ENCODE data around the gene AOAH. TPM values are rescaled to one million over a fixed set of nuclear protein-coding genes. Genes with fewer than 3 reads are reported as not detected.

AOAH gene
- total RNA-seq, 2 experiments from 2014 or later: 19.4 to 26.8 TPM

DNA sequence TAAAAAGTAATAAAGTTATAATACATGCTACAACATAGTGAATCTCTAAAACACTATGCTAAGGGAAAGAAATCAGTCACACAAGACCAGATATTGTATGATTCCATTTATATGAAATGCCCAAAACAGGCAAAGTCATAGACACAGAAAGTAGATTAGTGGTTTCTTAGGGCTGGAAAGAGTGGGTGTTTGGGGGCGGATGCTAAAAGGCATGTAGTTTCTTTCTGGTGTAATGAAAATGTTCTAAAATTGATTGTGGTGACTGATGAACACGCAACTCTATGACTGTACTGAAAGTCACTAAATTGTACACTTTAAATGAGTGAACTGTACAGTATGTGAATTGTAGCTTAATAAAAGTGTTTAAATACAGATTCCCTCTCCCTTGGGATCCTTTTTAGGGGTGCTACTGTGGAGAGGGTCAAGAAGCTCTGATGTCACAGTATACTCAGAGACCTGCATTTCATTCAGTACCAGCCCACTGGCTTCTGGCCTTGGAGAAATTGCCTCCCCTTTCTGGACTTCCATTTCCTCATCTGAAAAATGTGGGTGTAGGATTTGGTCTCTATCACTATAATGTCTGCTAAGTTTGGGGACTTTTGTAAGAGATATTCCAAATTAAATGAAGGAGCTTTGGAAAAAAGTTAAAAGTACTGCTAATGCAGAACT lies 46.4 kb downstream of the AOAH start:
- Mint-ChIP-seq H3K27me3 (no peaks in the 10 kb centered on the region), H3K4me1 (peaks cover 39% of the 10 kb centered on the region), H3K27ac (peak overlapping the region; percentile 89), H3K9me3 (no peaks in the 10 kb centered on the region), H3K36me3 (peaks cover 15% of the 10 kb centered on the region), H3K4me3 (peak overlapping the region; percentile 67)
- POLR2A ChIA-PET: interaction anchor here (1.2 to 2.2 kb wide), 3 partner anchors 39 to 112 kb away, joined by 7 to 12 read pairs (median 7); partner anchors contain the start of gene AOAH
- ATAC-seq (ENCODE audit: low read depth): peak; percentile 46
- no peak for DNase-seq

DNA sequence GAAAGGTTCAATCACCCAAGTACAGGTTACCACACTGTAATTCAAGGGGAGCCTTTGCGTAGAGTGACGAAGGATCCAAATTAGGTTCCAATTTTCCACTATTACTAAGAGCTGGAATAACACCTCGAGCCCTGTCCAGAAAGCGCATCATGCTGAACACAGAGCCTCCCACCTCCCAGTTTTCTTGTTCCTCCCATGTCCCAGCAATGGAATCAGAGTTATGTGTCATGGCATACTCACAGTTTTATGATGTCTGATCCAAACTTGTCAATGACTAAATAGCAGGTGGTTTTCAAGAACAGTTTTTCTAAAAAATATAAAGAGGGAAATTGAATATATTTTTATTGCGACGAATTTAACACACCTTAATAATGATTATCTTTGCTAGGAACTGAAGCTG lies 50.6 kb downstream of the AOAH start:
- POLR2A ChIA-PET: no interaction called here

DNA sequence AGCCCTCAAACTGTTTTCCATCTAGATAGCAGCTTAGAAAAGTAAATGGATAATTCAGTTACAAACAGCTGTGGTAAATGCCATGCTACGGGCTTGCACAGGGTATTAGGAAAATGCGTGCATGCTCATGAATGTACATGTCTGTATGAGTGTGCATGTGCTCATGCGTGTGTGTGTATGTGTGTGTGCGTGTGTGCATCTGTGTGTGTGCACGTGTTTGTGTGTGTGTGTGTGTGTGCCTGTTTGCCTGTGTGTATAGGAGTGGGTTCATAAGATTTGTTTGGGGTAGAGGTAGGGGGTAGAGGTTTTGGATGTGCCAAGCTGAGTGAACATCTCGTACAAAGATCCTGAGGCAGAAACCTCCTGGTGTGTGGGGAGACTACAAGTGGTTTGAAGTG lies 52.9 kb downstream of the AOAH start:
- H3K9me3 Mint-ChIP-seq: no peaks in the 10 kb centered on the region
- H3K4me3 Mint-ChIP-seq: no peak overlapping the region
- POLR2A ChIA-PET: no interaction called here
- H3K4me1 Mint-ChIP-seq: peaks cover 19% of the 10 kb centered on the region
- DNase-seq: no peak
- peak overlapping the region; percentile 18 for H3K27ac Mint-ChIP-seq
- H3K27me3 Mint-ChIP-seq: no peaks in the 10 kb centered on the region
- peaks cover 12% of the 10 kb centered on the region for H3K36me3 Mint-ChIP-seq
- ATAC-seq (ENCODE audit: low read depth): no peak

More for the DNA sequence above, 50.6 kb downstream of the AOAH start:
- H3K27ac Mint-ChIP-seq: no peak overlapping the region
- H3K9me3 Mint-ChIP-seq: no peaks in the 10 kb centered on the region
- peaks cover 11% of the 10 kb centered on the region for H3K36me3 Mint-ChIP-seq
- H3K4me1 Mint-ChIP-seq: peaks cover 38% of the 10 kb centered on the region
- DNase-seq: no peak
- no peaks in the 10 kb centered on the region for H3K27me3 Mint-ChIP-seq
- no peak overlapping the region for H3K4me3 Mint-ChIP-seq
- ATAC-seq (ENCODE audit: low read depth): no peak

DNA sequence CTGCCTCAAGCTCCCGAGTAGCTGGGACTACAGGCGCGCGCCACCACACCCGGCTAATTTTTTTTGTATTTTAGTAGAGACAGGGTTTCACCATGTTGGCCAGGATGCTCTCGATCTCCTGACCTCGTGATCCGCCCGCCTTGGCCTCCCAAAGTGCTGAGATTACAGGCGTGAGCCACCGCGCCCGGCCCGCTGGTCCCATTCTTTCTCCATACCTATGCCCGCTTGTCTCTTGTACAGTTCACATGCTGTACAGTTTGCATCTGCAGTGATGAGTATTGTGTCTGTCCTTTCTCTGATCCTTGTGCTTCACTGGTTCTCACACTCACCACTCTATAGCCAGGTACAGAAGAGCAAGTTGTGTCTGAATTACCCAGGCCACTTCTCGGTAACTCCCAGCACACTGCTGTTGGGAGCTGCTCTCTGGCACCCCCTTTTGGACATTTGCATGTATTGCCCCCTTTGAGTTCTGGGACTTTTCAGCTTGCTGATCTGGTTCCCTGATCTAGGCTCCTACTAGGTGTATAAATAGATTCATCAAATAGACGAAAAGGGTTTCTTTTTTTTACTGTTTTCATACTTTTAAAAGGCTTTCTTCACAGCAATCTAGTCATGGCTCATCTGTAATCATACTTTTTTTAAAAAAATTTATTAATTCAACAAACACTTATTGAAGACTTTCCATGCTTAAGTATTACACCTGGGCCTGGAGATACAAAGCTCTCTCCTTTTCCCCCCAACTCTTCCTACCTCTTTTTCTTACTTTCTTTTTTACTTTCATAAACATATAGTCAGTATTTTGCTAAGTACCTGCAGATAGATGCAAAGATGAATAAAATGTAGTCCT lies 53.5 kb downstream of the AOAH start:
- Mint-ChIP-seq H3K36me3 (peaks cover 12% of the 10 kb centered on the region), H3K4me1 (peaks cover 17% of the 10 kb centered on the region), H3K27ac (peak overlapping the region; percentile 47), H3K27me3 (no peaks in the 10 kb centered on the region), H3K4me3 (no peak overlapping the region), H3K9me3 (no peaks in the 10 kb centered on the region)
- ATAC-seq (ENCODE audit: low read depth) (peak; percentile 88), DNase-seq (peak; percentile 55)
- POLR2A ChIA-PET: no interaction called here

DNA sequence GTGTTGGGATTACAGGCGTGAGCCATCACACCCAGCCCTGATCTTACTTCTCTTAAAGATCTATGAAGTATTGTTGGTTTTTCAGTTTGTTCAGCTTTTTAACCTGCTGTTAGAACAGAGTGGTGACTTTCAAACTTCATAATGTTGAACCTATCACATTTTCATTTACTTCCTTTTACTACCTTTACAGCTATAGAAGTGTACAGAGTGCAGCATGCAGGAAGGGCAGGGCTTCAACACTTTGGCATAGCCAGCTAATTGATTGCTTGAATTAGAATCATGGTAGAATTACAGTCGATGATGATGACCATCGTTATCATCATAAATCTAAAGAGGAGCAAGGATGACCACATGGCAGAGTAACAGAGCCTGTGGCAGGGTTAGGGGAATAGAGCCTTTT lies 55.5 kb downstream of the AOAH start:
- no peak for ATAC-seq (ENCODE audit: low read depth)
- Mint-ChIP-seq H3K4me1 (peaks cover 17% of the 10 kb centered on the region), H3K27ac (no peak overlapping the region), H3K4me3 (no peak overlapping the region), H3K27me3 (no peaks in the 10 kb centered on the region), H3K9me3 (peaks cover 1% of the 10 kb centered on the region), H3K36me3 (peaks cover 19% of the 10 kb centered on the region)
- no peak for DNase-seq
- POLR2A ChIA-PET: interaction anchor here (0.6 to 1.3 kb wide), 3 partner anchors 10 to 226 kb away, joined by 3 to 4 read pairs (median 4); no protein-coding TSS in a partner anchor

DNA sequence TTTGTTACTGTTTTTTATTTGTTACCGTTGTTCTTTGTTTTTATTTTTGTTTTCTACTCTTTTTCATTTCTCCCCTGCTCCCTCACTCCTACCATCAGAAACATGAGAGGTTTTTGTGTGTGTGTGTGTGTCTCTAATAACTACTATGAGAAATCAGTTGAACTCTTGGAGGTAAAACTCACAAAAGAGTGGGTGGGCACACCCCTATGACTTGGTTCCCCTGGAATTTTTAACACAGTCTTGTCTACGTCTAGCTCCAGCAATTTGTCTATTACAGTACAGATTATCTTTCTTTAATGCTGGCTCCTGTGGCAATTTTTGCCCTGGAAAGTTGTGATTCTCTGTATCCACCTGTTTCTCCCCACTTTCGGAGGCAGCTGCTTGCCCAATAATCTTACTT lies 56.2 kb downstream of the AOAH start:
- no peak for DNase-seq

DNA sequence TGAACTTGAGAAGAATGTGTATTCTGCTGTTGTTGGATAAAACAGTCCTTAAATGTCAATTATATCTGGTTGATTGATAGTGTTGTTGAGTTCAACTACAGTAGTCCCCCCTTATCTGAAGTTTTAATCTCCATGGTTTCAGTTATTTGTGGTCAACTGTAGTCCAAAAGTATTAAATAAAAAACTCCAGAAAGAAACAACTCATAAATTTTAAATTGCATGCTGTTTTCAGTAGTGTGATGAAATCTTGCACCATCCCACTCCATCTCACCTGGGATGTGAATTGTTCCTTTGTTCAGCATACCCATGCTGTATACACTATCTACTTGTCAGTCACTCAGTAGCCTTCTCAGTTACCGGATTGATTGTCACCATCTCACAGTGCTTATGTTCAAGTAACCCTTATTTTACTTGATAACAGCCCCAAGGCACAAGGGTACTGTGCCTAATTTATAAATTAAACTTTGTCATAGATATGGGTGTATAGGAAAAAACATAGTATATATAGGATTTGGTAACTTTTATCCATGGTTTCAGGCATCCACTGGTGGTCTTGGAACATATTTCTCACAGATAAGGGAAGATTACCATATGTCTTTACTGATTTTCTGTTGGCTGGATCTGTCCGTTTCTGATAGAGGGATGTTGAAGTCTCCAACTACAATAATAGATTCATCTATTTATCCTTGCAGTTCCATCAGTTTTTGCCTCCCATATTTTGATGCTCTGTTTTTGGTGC lies 57.1 kb downstream of the AOAH start:
- peaks cover 1% of the 10 kb centered on the region for H3K9me3 Mint-ChIP-seq
- ATAC-seq (ENCODE audit: low read depth) (no peak), DNase-seq (no peak)
- H3K4me3 Mint-ChIP-seq: no peak overlapping the region
- POLR2A ChIA-PET: no interaction called here
- H3K36me3 Mint-ChIP-seq: peaks cover 18% of the 10 kb centered on the region
- H3K4me1 Mint-ChIP-seq: peaks cover 17% of the 10 kb centered on the region
- H3K27me3 Mint-ChIP-seq: no peaks in the 10 kb centered on the region
- no peak overlapping the region for H3K27ac Mint-ChIP-seq

More for the DNA sequence above, 56.2 kb downstream of the AOAH start:
- Mint-ChIP-seq H3K4me1 (peaks cover 17% of the 10 kb centered on the region), H3K27ac (no peak overlapping the region), H3K36me3 (peaks cover 18% of the 10 kb centered on the region), H3K27me3 (no peaks in the 10 kb centered on the region), H3K4me3 (no peak overlapping the region), H3K9me3 (peaks cover 1% of the 10 kb centered on the region)
- POLR2A ChIA-PET: no interaction called here
- ATAC-seq (ENCODE audit: low read depth): no peak

DNA sequence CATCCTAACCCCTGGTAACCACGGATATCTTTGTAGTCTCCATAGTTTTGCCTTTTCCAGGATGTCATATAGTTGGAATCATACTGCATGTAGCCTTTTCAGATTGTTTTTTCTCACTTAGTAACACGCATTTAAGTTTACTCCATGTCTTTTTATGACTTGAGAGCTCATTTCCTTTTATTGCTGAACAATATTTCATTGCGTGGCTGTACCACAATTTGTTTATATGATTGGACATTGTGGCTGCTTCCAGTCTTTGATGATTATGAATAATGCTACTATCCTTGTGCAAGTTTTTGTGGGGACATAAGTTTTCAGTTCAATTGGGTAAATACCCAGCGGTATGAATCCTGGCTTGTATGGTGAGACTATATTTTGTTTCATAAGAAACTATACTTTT lies 60.8 kb downstream of the AOAH start:
- POLR2A ChIA-PET: no interaction called here

DNA sequence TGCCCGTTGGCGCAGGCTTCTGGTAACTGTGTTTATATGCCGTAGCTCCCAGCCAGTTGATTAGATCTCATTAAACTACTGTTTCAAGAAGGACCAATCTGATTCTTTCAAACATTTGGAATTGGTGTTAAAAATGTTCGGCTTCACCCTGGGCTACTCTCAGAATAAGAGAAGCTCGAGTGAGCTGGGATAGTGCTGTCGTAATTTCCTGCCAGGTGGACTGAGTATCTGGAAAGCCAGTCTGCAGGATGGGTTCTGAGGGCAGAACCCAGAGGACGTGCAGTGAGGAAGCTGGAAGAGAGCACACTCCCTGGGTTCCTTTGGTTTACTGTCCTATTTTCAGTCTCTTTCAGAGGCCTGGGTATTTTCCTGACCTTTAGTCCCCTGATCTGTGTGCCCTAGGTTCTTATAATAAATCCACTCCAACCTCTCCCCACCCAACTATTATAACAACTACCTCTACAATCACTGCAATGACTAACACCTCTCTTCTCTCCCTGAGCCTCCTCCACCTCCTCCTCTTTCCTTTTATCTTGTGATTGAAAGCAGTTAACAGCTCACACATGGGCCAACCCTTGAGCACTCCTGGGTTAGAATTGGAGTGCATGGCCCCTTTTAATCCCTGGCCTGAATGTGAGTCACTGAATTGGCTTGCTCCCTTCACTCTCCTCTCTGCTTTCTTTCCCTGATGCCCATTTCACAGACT lies 63.0 kb downstream of the AOAH start:
- ATAC-seq (ENCODE audit: low read depth) (no peak), DNase-seq (no peak)
- POLR2A ChIA-PET: no interaction called here
- no peak overlapping the region for H3K4me3 Mint-ChIP-seq
- peaks cover 1% of the 10 kb centered on the region for H3K9me3 Mint-ChIP-seq
- peaks cover 16% of the 10 kb centered on the region for H3K36me3 Mint-ChIP-seq
- H3K27ac Mint-ChIP-seq: no peak overlapping the region
- H3K4me1 Mint-ChIP-seq: peaks cover 12% of the 10 kb centered on the region
- no peaks in the 10 kb centered on the region for H3K27me3 Mint-ChIP-seq

More for the DNA sequence above, 60.8 kb downstream of the AOAH start:
- Mint-ChIP-seq H3K4me3 (no peak overlapping the region), H3K9me3 (peaks cover 1% of the 10 kb centered on the region), H3K4me1 (peaks cover 2% of the 10 kb centered on the region), H3K27me3 (no peaks in the 10 kb centered on the region), H3K27ac (no peak overlapping the region), H3K36me3 (peaks cover 13% of the 10 kb centered on the region)
- DNase-seq (no peak), ATAC-seq (ENCODE audit: low read depth) (no peak)

DNA sequence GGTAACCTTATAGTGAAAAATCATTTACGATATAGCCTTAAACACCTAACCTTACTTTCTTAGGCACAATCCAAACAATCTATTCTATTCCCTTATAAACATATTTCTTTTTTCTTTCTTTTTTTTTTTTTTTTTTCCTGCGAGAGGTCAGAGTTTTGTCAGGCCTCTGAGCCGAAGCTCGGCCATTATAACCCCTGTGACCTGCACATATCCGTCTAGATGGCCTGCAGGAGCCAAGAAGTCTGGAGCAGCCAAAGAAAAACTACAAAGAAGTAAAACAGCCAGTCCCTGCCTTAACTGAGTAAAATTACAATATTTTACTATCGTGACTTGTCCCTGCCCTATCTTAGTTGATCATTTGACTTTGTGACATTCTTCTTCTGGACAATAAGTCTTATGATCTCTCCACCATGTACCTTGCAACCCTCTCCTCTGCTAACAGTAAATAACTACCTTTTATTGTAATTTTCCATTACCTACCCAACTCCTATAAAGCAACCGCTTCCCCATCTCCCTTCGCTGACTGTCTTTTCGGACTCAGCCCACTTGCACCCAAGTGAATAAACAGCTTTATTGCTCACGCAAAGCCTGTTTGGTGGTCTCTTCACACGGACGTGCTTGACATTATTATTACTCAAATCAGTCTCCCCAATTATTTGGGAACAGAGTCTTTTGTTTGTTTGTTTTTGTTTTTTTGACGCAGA lies 64.5 kb downstream of the AOAH start:
- POLR2A ChIA-PET: interaction anchor here (0.6 kb wide), 2 partner anchors 196 to 859 kb away, joined by 3 to 4 read pairs; partner anchors contain the start of gene SEPTIN7
- H3K36me3 Mint-ChIP-seq: peaks cover 21% of the 10 kb centered on the region
- peaks cover 12% of the 10 kb centered on the region for H3K4me1 Mint-ChIP-seq
- ATAC-seq (ENCODE audit: low read depth): no peak
- no peak overlapping the region for H3K4me3 Mint-ChIP-seq
- no peak for DNase-seq
- peaks cover 3% of the 10 kb centered on the region for H3K9me3 Mint-ChIP-seq
- no peaks in the 10 kb centered on the region for H3K27me3 Mint-ChIP-seq
- H3K27ac Mint-ChIP-seq: no peak overlapping the region

DNA sequence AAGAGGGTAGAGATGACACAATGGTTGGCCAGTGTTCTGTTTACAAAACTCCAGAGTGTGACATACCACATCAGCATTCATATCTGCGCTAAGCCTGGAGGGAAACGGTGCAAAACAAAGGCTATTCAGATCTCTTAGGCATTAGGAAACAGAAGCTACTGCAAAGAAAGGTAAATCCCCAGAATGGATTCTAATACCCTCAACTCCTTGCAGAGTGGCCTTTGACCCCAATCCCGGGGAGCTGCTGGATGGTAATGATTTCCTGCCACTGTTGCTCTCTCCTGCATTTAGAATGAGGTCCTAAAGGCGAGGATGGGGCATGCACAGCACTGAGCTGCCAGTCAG lies 65.2 kb downstream of the AOAH start:
- POLR2A ChIA-PET: no interaction called here
- no peaks in the 10 kb centered on the region for H3K27me3 Mint-ChIP-seq
- H3K36me3 Mint-ChIP-seq: peaks cover 18% of the 10 kb centered on the region
- no peak overlapping the region for H3K27ac Mint-ChIP-seq
- peaks cover 12% of the 10 kb centered on the region for H3K4me1 Mint-ChIP-seq
- H3K9me3 Mint-ChIP-seq: peaks cover 1% of the 10 kb centered on the region
- H3K4me3 Mint-ChIP-seq: no peak overlapping the region
- ATAC-seq (ENCODE audit: low read depth) (no peak), DNase-seq (no peak)

DNA sequence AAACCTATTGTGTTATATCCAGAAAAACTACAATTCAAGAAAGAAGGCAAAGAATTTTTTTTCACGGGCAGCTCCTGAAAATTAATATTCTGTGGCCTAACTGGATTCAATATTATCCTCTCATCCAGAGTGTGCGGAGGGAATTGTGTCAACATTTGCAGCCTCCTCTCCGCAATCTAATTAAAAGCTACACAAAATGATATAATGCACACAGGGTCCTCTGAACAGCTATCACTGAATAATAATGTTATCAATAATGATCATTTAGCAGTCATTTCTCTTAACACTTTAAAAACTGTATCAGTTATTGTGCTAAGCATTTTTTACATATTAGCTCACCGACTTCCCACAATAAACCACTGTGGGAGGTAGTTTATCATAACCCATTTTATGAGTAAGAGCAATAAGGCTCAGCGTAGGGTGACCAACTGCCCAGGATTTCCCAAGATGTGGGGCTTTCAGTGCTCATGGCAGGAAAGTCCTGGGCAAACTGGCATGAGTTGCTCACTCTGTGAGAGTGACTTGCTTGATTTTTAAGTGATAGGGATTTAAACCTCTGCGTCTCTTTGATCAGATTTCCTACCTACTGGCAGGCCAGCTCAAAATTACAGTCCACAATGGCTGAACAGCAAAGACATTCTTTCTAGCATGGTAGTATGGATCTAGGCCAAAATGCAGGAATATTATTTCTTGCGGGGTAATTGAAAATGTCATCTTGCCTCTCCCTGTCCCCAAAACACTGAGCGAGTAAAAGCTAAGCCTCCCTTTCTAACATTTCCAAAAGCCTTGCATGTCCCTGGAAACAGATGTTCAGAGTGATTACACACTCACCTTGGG lies 65.7 kb downstream of the AOAH start:
- DNase-seq (no peak), ATAC-seq (ENCODE audit: low read depth) (no peak)
- Mint-ChIP-seq H3K9me3 (peaks cover 1% of the 10 kb centered on the region), H3K27ac (no peak overlapping the region), H3K36me3 (peaks cover 18% of the 10 kb centered on the region), H3K4me3 (no peak overlapping the region), H3K4me1 (peaks cover 12% of the 10 kb centered on the region), H3K27me3 (no peaks in the 10 kb centered on the region)
- POLR2A ChIA-PET: no interaction called here

Data from activated naive CD8-positive, alpha-beta T cell treated with anti-CD3 and anti-CD28 coated beads, Interleukin-2, amount 10 ng/mL, durations not matched to agents 7 days and 5 days (primary cell).